HL-60 (cell line): ENCODE results near the gene DIS3L2.
A peak's percentile ranks its signal among the peaks of the same experiment; 100 is the strongest.

Source experiments
- DNase-seq, 2 experiments: peaks; one replicate each; pipeline ENCODE4 v3.0.0-alpha.2; 2010 to 2020; ENCODE audit warnings: low read depth in 1 of 2, low spot score in 1 of 2
- H3K27ac ChIP-seq: fragments of 250-450 bp; sonication (Bioruptor Pico); replicated peaks from 2 replicates; pipeline ENCODE4 v1.5.1; 2020; ENCODE audit warnings: mild to moderate bottlenecking, moderate library complexity
- H3K27me3 ChIP-seq: fragments of 250-450 bp; sonication (Bioruptor Pico); 2 replicates; pipeline ENCODE4 v1.5.1; 2021; ENCODE audit warnings: mild to moderate bottlenecking, moderate library complexity; ENCODE audit not compliant: insufficient read depth, poor library complexity, severe bottlenecking
- H3K4me3 ChIP-seq: replicated peaks from 2 replicates; pipeline ENCODE4 v1.5.1; 2011; ENCODE audit warnings: mild to moderate bottlenecking, control low read depth, low read length; ENCODE audit not compliant: insufficient read depth
- CTCF ChIP-seq: IDR thresholded peaks from one replicate; pipeline ENCODE4 v1.5.1; 2011; ENCODE audit warnings: low read length, control low read depth, inconsistent platforms; ENCODE audit not compliant: insufficient read depth
- GABPA ChIP-seq: IDR thresholded peaks from 2 replicates; pipeline ENCODE4 v1.6.1; 2012; ENCODE audit warnings: low read depth
- POLR2AphosphoS5 ChIP-seq: IDR thresholded peaks from 2 replicates; pipeline ENCODE4 v1.6.1; 2012; ENCODE audit warnings: low read depth
- REST ChIP-seq: IDR thresholded peaks from 2 replicates; pipeline ENCODE4 v1.6.1; 2012; ENCODE audit warnings: low read depth; ENCODE audit not compliant: insufficient replicate concordance
- SPI1 ChIP-seq: IDR thresholded peaks from 2 replicates; pipeline ENCODE4 v1.6.1; 2012; ENCODE audit warnings: low read depth, mild to moderate bottlenecking, borderline replicate concordance

Gene DIS3L2

GRCh38 chr2:232120911-232121310 is 159.4 kb downstream of the DIS3L2 start:
- DNase-seq, result no peak
- no peak overlapping the region for H3K27ac ChIP-seq
- H3K27me3 ChIP-seq, result no peaks in the 10 kb centered on the region
- TF ChIP-seq POLR2AphosphoS5, result no peak
- no peak overlapping the region for H3K4me3 ChIP-seq

- H3K27me3 ChIP-seq, result no peaks in the 10 kb centered on the region
- no peak overlapping the region for H3K27ac ChIP-seq
- no peak overlapping the region for H3K4me3 ChIP-seq
- no peak for TF ChIP-seq GABPA
- no peak for TF ChIP-seq CTCF
- TF ChIP-seq POLR2AphosphoS5, result no peak
- no peak for TF ChIP-seq SPI1
- no peak for TF ChIP-seq REST
- DNase-seq, result no peak
These were observed 162.8 kb downstream of the DIS3L2 start for GRCh38 chr2:232124309-232124708.

GRCh38 chr2:232126301-232127099 is 165.0 kb downstream of the DIS3L2 start:
- Histone ChIP-seq H3K27me3 (no peaks in the 10 kb centered on the region), H3K27ac (no peak overlapping the region), H3K4me3 (no peak overlapping the region)
- peak in 1 of 2 experiments; percentile 25 for DNase-seq
- no peak for TF ChIP-seq GABPA
- no peak for TF ChIP-seq REST
- TF ChIP-seq POLR2AphosphoS5, result no peak
- TF ChIP-seq CTCF, result no peak
- TF ChIP-seq SPI1, result peak; percentile 47; the same call in 1 of the 2 replicates

- Histone ChIP-seq H3K27ac (no peak overlapping the region), H3K27me3 (no peaks in the 10 kb centered on the region), H3K4me3 (no peak overlapping the region)
- no peak for TF ChIP-seq SPI1
- no peak for TF ChIP-seq POLR2AphosphoS5
- TF ChIP-seq CTCF, result no peak
- no peak for TF ChIP-seq REST
- TF ChIP-seq GABPA, result no peak
- DNase-seq, result no peak
These were observed 168.0 kb downstream of the DIS3L2 start for GRCh38 chr2:232129483-232129882.
